Common myeloid progenitor, CD34-positive (primary cell): Measurements from ENCODE around the gene FKBP10.

ENCODE experiments used
- CTCF ChIA-PET: fragments of 350-600 bp; sonication (Branson Sonifier 250); formaldehyde crosslinking; loops from one replicate; lab custom pipeline; 2021; ENCODE audit warnings: antibody characterized with exemption; lab: Charles Lee
- POLR2A ChIA-PET: fragments of 350-600 bp; sonication (Branson Sonifier 250); formaldehyde crosslinking; loops from one replicate; lab custom pipeline; 2021; ENCODE audit warnings: antibody characterized with exemption; lab: Charles Lee
- DNase-seq, 3 donors: peaks; one replicate each; pipeline versions ENCODE4 v3.0.0 to v3.0.0-alpha.2; 2013
- H3K27ac ChIP-seq, 2 experiments: 1 replicate in 1 of 2; 2 replicates in 1 of 2; pipeline ENCODE4 v1.7.0; 2013; ENCODE audit warnings: inconsistent platforms in 2 of 2, low read length in 2 of 2, mild to moderate bottlenecking in 2 of 2, low read depth in 1 of 2, moderate library complexity in 1 of 2; ENCODE audit not compliant: severe bottlenecking in 2 of 2, insufficient read depth in 1 of 2, poor library complexity in 1 of 2
- H3K27me3 ChIP-seq, 5 experiments: replicated peaks in 2 of 5; 1 replicate in 3 of 5; 2 replicates in 2 of 5; pipeline versions ENCODE4 v1.6.1 to v1.7.0; 2013; ENCODE audit warnings: low read length in 4 of 5, mild to moderate bottlenecking in 2 of 5, moderate library complexity in 2 of 5, inconsistent platforms in 1 of 5; ENCODE audit not compliant: insufficient read depth in 5 of 5, control insufficient read depth in 4 of 5
- H3K36me3 ChIP-seq, 4 experiments: 1 replicate in 2 of 4; 2 replicates in 2 of 4; pipeline versions ENCODE4 v1.6.1 to v1.7.0; 2013; ENCODE audit warnings: low read length in 3 of 4, control low read depth in 1 of 4, mild to moderate bottlenecking in 1 of 4; ENCODE audit not compliant: control insufficient read depth in 4 of 4, insufficient read depth in 4 of 4
- H3K4me1 ChIP-seq, 4 experiments: 1 replicate in 3 of 4; 2 replicates in 1 of 4; pipeline versions ENCODE4 v1.6.1 to v1.7.1; 2013; ENCODE audit warnings: low read length in 3 of 4, mild to moderate bottlenecking in 3 of 4, control low read depth in 1 of 4, inconsistent platforms in 1 of 4, moderate library complexity in 1 of 4; ENCODE audit not compliant: control insufficient read depth in 4 of 4, insufficient read depth in 4 of 4; ENCODE audit errors: control extremely low read depth in 1 of 4
- H3K4me3 ChIP-seq, 7 experiments: 1 replicate in 4 of 7; 2 replicates in 3 of 7; pipeline versions ENCODE4 v1.5.1 to v1.7.0; 2013; ENCODE audit warnings: mild to moderate bottlenecking in 7 of 7, low read length in 6 of 7, moderate library complexity in 6 of 7, inconsistent platforms in 2 of 7, low read depth in 2 of 7, control low read depth in 1 of 7; ENCODE audit not compliant: insufficient read depth in 4 of 7, control insufficient read depth in 1 of 7; ENCODE audit errors: extremely low read depth in 1 of 7
- H3K9me3 ChIP-seq, 5 experiments: 1 replicate in 4 of 5; 2 replicates in 1 of 5; pipeline versions ENCODE4 v1.6.1 to v1.7.1; 2013; ENCODE audit warnings: low read length in 4 of 5, mild to moderate bottlenecking in 2 of 5, inconsistent platforms in 1 of 5, low read depth in 1 of 5, moderate library complexity in 1 of 5; ENCODE audit not compliant: control insufficient read depth in 4 of 5, insufficient read depth in 2 of 5; ENCODE audit errors: control extremely low read depth in 1 of 5
- WGBS: methylation state at CpG from one replicate; pipeline ENCODE4 v1.1.5; 2013; ENCODE audit not compliant: insufficient coverage; 5-methylcytosine and 5-hydroxymethylcytosine counted together

The FKBP10 gene

DNA sequence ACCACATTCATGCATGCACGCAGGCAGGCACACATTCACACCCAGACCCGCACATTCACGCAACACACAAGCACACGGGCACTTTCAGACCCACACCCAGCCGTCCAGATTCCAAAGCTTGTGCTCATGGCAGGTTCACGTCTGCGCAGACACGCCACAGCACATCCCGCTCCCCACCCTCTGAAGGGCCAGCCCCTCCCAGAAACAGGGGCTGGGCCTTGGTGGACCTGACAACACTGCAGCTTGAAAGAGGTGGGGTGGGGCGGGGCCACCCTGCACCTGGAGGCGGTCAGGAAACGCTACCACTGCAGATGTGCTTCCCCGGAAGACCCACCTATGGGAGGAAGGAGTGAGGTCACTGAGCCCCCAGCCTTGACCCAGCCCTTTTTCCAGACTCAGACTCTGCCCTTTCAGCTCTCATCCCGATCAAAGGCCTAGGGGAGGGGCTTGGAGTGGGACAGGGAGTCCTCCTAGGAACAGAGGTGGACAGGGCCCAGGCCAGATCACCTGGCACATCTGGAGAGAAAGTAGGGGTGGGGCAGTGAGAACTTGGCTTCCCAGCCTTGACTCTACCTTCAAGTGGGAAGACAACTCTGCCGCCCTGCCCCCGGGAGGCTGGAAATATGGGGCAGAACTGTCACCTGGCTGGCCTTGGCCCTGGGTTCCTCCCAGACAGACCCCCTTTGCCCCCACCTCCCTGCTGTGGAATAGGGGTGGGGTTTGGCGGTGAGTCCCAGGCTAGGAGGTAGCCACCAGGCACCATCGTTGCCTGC lies 12.0 kb upstream of the FKBP10 start:
- DNase-seq: no peak
- Histone ChIP-seq H3K4me3 (no peak overlapping the region), H3K27ac (no peak overlapping the region), H3K4me1 (peaks cover 0 to 16% (median 12%) of the 10 kb centered on the region in 4 experiments), H3K27me3 (no peaks in the 10 kb centered on the region), H3K36me3 (no peaks in the 10 kb centered on the region), H3K9me3 (no peaks in the 10 kb centered on the region)
- POLR2A ChIA-PET: interaction anchor here (0.6 to 1.1 kb wide), 4 partner anchors 14 to 63 kb away, joined by 3 to 4 read pairs (median 3); partner anchors contain the start of gene JUP
- 90% methylated on average over 8 of the region's 18 CpGs for WGBS
- CTCF ChIA-PET: interaction anchor here (0.8 to 5.5 kb wide), 20 partner anchors 9 to 116 kb away, joined by 3 to 42 read pairs (median 8); partner anchors contain the start of genes JUP and P3H4

DNA sequence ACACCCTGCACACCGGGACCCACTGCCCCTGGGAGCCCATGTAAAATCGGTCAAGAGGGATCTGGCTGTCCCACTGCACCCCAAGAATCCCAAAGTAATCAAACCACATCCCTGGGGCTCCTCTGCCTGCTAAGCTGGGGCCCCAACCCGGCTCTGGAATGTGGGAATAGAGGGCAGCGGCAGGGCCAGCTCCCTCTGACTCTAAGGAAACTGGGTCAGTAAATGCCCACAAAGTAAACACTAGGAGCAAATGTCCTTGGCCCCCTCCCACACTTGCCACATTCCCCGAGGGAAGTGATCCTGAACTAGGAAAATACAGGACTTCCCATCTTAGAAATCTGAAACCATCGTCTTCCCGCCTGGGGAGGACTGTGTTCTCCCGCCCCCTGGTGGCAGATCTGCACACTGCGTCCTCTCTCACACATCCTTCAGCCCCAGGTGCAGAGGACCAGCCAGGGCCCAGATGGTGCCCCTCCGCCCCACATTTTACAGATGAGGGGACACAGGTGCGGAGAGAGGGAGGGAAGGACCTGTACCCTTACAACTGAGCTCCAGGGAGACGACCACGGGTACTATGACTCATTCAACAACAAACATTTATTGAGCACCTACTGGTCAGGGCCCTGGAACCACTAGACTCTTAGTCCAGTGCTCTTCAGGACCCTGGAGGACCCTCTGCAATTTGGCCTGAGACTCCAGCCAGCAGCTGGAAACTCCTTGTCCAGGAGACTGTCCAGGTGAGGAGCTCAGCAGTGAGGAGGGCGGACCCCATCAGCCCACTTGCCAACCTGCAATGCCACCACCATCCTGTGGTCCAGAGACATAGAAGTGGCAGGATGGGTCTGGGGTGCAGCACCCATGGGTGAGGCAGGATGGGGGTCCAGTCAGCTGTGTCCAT lies 11.2 kb upstream of the FKBP10 start:
- Histone ChIP-seq H3K9me3 (no peaks in the 10 kb centered on the region), H3K4me1 (peaks cover 0 to 16% (median 12%) of the 10 kb centered on the region in 4 experiments), H3K36me3 (no peaks in the 10 kb centered on the region), H3K4me3 (no peak overlapping the region), H3K27me3 (no peaks in the 10 kb centered on the region), H3K27ac (no peak overlapping the region)
- DNase-seq: peak; percentile 60 to 72 (median 64)
- ChIA-PET POLR2A (interaction anchor here (0.6 to 1.1 kb wide), 3 partner anchors 15 to 64 kb away, joined by 3 to 4 read pairs (median 3); partner anchors contain the start of gene JUP), CTCF (interaction anchor here (0.5 to 5.5 kb wide), 28 partner anchors 9 to 115 kb away, joined by 3 to 42 read pairs (median 6); partner anchors contain the start of genes JUP and P3H4)
- WGBS: 34% methylated on average over 4 of the region's 14 CpGs

DNA sequence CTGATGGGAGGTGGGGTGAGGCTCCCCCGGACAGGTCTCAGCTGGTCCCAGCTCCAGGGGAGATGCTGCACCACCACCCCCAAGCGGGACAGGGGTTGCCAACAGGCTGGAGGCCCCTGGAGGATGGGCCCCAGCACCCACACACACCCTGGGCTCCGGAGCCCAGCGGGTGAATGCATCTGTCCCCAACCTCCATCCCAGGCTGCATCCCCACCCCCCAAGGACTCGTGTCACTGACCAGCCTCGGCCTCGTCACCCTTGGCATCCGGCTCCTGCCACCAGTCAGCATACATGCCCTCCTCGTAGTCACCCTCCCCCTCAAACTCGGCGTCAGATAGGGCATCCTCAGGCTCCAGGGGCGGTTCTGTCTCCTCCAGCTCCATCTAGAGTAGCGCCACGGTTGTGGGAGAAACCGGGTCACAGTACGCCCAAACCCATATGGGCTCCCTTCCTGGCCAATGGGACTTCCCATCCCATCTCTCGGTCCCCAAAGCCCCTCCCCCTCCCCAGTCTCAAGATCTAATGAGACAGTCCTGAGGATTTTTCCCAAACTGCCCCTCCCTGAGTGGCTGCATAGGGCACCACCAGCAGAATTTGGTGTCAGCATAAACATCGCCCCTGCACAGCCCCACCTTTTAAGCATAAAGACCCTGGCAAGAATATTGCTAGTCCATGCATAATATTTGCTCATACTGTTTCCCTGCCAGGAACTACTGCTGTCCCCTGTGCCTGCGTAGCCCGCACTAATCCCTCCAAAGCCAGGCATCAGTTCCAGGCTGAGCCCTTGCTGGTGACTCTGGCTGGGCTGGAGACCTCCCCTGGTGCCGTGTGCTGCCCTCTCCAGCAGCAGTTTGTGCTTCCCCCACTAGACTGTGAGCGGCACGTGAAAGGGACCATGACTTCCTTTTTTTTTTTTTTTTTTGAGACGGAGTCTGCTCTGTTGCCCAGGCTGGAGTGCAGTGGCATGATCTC lies 9.5 kb upstream of the FKBP10 start:
- H3K4me3 ChIP-seq: peak overlapping the region in 1 of 7 experiments; percentile 17
- no peak overlapping the region for H3K27ac ChIP-seq
- POLR2A ChIA-PET: interaction anchor here (0.6 to 0.7 kb wide), 2 partner anchors 14 to 17 kb away, joined by 3 to 4 read pairs; partner anchors contain the start of gene JUP
- peaks cover 0 to 16% (median 12%) of the 10 kb centered on the region in 4 experiments for H3K4me1 ChIP-seq
- H3K36me3 ChIP-seq: peaks cover 0 to 2% (median 0%) of the 10 kb centered on the region in 4 experiments
- peak; percentile 64 to 81 (median 80) for DNase-seq
- CTCF ChIA-PET: interaction anchor here (1.5 to 5.5 kb wide), 7 partner anchors 11 to 66 kb away, joined by 5 to 42 read pairs (median 12); partner anchors contain the start of gene JUP
- 61% methylated on average over 19 of the region's 24 CpGs for WGBS
- H3K27me3 ChIP-seq: no peaks in the 10 kb centered on the region
- H3K9me3 ChIP-seq: no peaks in the 10 kb centered on the region

DNA sequence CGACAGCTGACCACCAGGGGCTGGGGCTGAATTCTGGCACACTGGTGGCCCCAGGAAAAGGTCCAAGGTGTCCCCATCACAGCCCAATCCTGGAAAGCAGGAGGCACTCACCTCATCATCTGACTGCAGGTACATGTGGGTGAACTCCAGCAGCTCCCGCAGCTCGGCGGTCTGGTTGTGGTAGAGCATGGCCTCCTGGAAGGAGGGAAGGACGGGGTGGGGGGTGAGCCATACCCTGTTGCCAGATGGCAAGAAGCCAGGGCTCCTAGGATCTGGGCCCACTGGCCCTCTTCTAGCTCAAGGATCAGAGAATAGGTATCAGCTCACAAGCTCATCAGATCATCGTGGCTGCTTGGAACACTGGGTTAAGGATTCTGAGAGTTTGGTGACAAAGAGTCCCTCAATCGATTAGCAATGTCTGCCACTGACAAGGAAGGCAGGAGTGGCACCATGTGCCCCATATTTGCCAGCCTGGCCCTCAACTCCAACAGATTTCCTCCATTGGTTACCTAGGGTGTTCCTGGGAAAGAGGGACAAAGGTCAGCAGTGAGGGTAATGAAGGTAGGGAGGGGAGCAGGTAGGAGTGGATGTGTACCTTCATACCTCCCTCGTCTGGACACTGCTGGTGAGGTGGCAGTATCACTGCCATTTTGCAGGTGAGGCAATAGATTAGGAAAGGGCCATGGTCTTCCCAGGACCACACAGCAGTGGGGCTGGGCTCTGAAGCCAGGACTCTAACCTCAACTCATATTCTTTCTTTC lies 5.9 kb upstream of the FKBP10 start:
- ChIA-PET POLR2A (interaction anchor here (1.1 kb wide), 1 partner anchor 22 kb away, joined by 5 read pairs; no protein-coding TSS in a partner anchor), CTCF (interaction anchor here (0.8 to 2.0 kb wide), 4 partner anchors 8 to 70 kb away, joined by 3 to 5 read pairs (median 3); no protein-coding TSS in a partner anchor)
- DNase-seq: no peak
- Histone ChIP-seq H3K9me3 (no peaks in the 10 kb centered on the region), H3K4me1 (peaks cover 0 to 26% (median 23%) of the 10 kb centered on the region in 4 experiments), H3K27me3 (peaks cover 0 to 5% (median 0%) of the 10 kb centered on the region in 5 experiments), H3K4me3 (no peak overlapping the region), H3K36me3 (peaks cover 0 to 2% (median 0%) of the 10 kb centered on the region in 4 experiments), H3K27ac (no peak overlapping the region)
- 99% methylated on average over 7 of the region's 8 CpGs for WGBS

DNA sequence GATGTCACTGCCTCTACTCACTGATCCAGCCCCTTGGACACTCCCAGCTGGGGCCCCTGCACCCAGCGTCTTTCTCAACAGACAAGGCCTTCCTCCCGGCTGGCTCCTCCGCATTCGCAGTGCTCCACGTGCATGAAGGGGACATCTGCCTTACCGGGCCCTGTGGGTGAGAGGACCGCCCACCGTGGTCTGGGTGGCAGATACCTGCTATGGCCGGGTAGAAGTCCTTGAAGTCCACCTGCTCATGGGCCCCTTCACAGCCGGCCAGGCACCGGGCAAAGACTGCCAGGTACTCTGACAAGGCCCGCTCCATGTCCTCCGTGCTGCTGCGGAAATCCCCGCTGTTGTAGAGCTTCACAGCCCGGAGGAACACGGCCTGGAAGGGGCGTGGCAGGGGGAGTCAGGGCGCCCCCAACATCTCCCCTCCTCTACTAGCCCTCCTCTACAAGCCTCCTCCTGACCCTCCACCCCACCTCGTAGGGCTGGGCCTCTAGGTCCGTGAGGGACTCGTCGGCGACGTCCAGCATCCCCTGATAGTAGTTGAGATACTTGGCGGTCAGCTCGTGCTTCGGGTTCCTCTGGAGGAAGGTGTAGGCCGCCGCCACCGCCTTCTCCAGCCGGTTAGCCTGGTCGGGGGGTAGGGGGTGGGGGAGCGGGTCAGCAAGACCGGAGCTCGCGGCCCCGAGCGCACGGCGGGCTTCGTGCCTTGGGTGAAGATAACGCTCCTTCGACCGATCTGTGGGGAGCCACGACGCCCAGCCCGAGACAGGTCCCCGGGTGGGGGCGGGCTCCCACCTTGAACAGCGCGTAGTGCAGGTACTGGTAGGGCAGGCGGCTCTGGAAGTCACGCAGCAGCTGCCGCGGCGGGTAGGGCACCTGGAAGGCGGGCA lies 1.9 kb upstream of the FKBP10 start:
- H3K36me3 ChIP-seq: peaks cover 0 to 2% (median 0%) of the 10 kb centered on the region in 4 experiments
- H3K27ac ChIP-seq: no peak overlapping the region

More for the DNA sequence above, 1.9 kb upstream of the FKBP10 start:
- no peak for DNase-seq
- WGBS: 36% methylated on average over 51 of the region's 58 CpGs
- H3K9me3 ChIP-seq: no peaks in the 10 kb centered on the region
- peak overlapping the region; percentile 46 to 86 (median 73) for H3K4me3 ChIP-seq
- H3K4me1 ChIP-seq: peaks cover 0 to 25% (median 19%) of the 10 kb centered on the region in 4 experiments
- CTCF ChIA-PET: interaction anchor here (0.9 to 4.8 kb wide), 15 partner anchors 9 to 104 kb away, joined by 3 to 16 read pairs (median 4); no protein-coding TSS in a partner anchor
- peaks cover 0 to 8% (median 0%) of the 10 kb centered on the region in 5 experiments for H3K27me3 ChIP-seq
- POLR2A ChIA-PET: interaction anchor here (0.6 to 1.0 kb wide), 3 partner anchors 24 to 76 kb away, joined by 3 to 4 read pairs (median 3); partner anchors contain the start of gene JUP
